GM19395 (cell line): ENCODE measurements around the gene TYMP.
A peak's percentile ranks its signal among the peaks of the same experiment; 100 is the strongest.
"Not testable (repeated sequence)": the region's sequence is repeated elsewhere in the genome, so short reads cannot be mapped to it uniquely, and the experiment has no call there.

Experiments
- ATAC-seq: cut with Tn5 transposase; IDR thresholded peaks from one replicate; pipeline ENCODE4 v1.9.1; 2021; ENCODE audit warnings: mild to moderate bottlenecking, moderate library complexity; ENCODE audit not compliant: unreplicated experiment

Gene TYMP

DNA sequence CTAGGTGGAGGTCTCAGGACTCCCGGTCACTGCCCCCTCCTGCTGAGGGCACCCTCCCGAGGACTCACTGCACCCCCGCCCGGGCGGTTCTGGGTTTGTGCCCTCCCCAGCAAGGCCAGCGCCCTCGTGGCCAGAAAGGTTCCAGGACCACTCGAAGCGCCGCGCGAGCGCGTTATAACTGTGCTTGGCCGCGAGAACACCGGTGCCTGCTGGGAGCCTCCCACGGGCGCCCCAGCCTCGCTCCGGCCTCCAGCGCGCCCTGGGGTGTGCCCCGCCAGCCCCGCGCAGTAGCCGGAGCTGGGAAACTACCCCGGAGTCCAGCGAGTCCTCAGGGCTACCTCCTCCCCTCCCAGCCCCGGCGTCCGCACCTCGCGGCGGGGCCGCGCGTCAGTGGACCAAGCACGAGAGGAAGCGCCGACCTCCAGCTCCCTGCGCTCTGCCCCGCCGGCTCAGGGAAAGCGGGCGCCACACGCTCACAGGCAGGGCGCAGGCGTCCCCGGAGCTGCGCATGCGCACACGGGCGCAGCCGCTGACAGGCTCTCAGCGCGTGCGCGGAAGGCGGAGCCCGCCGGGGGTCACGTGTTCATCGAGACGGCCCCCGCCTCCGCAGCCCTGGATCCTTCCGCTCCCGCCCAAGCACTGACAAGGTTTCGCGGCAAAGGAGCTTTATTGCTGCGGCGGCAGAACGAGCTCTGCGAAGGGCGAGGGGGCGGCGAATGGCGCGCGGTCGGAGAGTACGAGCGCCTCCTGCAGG lies 4.5 kb downstream of the TYMP start, which contains the start of gene SCO2:
TSS of gene SCO2 (minus strand) at position 495 of the 754 bp plus-strand sequence. CDS start 1,187 bp downstream, outside the sequence.
- peak; percentile 42 for ATAC-seq

DNA sequence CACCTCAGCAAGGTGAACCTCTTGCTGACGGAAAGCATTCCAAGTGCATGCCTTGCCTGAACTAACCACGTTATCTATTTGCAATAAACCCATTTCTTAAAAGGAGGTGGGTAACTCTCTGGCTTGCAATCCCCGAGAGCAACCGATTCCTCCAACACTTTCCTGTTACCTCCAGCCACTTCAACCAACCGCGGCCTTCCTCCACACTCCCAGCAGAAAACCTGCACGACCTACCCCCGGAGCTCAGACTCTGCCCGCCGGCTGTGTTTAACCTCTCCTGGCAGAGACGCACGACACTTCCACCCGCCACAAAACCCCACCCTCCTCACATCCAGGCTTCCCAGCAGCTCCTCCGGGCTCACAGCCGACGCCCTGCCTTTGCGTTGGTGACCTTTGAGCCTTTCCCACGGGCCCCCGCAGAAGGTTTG lies 5.1 kb downstream of the TYMP start:
- no peak for ATAC-seq

- no peak for ATAC-seq
Observed at GRCh38 chr22:50523806-50524675, 5.8 kb downstream of the TYMP start.

DNA sequence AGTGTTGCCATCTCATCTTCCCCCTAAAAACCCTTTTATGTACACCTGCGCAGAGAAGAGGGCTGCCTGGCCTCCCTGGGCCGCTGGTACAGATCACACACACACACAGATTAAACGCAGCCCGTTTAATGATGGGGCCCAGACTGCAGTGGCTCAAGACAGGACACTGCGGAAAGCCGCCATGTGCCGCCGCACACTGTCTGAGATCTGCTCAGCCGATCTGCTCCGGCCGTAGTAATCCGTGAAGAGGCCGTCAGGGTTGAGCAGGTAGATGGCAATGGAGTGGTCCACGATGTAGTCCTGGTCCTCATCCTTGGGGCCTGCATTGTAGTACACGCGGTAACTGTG lies 6.4 kb downstream of the TYMP start:
- ATAC-seq: no peak

GRCh38 chr22:50522806-50523438 lies 6.9 kb downstream of the TYMP start:
- ATAC-seq: no peak

DNA sequence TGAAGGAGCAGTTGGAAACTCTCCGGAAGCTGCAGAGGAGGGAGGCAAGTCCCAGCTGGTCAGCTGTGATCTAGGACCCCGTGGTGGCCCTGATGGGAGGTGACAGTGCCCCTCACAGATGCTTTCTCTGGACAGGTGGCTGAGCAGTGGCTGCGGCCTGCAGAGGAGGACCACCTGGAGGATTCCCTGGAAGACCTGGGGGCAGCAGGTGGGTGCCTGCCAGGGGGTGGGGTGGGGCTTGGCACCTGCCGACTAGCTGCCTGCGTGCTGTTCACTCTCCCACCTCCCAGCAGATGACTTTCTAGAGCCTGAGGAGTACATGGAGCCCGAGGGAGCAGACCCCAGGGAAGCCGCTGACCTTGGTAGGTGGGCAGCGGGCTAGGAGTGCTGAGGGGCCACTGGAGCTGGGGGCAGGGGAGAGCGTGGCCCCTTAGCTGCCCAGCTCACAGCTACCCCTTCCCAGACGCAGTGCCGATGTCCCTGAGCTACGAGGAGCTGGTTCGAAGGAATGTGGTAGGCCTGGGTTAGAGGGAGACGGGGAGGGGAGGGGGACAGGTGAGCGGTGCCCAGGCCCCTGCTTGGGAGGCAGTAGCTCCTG lies 7.5 kb downstream of the TYMP start:
- ATAC-seq: no peak

DNA sequence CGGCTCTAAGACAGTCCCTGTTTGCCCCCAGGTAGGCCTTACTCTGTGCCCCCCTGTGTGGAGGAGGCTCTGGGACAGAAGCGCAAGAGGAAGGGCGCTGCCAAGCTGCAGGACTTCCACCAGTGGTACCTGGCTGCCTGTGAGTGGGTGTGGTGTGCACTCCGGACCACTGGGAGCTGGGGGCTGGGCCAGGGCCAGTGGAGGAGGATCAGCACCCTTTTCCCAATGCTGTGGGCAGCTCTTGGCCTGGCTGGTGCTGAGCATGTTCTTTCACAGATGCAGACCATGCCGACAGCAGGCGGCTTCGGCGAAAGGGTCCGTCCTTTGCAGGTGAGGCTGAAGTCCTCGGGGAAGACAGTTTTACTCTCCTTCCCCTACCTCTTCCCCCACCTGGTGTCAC lies 8.1 kb downstream of the TYMP start:
- ATAC-seq: no peak

DNA sequence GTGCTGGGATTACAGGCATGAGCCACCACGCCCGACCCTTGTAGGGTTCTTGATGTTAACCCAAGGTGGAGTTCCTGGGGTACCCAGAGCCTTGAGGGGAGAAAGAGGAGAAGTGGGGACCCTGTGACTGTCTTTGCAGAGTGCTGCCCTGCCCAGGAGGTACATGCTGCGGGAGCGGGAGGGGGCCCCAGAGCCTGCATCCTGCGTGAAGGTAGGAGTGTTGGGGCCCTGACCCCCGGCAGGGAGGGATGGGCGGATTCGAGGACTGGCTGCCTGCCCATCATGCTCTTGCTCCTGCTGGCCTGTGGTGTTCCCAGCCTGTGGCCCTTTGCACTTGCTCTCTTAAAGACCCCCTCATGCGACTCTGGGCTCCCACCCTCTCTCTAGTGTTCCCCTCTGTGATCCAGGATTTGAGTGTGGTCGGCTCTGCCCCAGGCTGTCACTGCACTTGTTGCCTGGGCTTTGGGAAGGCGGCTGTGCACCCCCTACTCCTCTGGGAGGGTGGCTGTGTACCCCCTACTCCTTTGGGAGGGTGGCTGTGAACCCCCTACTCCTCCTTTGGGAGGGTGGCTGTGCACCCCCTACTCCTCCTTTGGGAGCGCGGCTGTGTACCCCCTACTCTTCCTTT lies 8.9 kb downstream of the TYMP start:
- no peak for ATAC-seq

DNA sequence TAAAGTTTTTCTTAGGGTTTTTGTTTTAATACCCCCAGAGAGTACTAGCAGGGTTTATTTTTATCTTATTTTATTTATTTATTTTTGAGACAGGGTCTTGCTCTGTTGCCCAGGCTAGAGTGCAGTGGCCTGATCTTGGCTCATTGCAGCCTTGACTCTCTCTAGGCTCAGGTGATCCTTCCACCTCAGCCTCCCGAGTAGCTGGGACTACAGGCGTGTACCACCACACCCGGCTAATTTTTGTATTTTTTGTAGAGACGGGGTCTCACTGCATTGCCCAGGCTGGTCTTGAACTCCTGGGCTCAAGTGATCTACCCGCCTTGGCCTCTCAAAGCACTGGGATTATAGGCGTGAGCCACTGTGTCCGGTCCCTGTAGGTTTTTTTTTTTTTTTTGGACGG lies 9.6 kb downstream of the TYMP start:
- not testable (repeated sequence) for ATAC-seq

- ATAC-seq: no peak
Observed at GRCh38 chr22:50519151-50519550, 10.7 kb downstream of the TYMP start.

DNA sequence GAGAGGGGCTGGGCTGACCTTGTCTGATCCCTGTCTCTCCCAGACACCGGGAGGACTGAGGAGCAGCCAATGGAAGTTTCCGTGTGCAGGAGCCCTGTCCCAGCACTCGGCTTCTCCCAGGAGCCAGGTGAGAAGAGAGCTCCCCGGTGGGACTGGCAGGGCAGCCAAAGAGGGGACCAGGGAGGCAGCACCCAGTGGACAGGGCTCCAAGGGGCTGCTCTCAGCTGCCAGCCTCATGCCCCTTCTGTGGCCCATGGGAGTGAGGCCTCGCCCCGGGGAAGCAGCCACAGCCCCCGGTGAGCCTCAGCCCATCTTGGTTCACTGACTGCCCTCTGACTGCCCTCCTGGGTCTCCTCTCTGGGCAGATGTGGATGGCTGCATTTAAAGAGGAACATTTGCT lies 11.2 kb downstream of the TYMP start:
- ATAC-seq: no peak

GRCh38 chr22:50517495-50518260 lies 12.1 kb downstream of the TYMP start:
- ATAC-seq: no peak

DNA sequence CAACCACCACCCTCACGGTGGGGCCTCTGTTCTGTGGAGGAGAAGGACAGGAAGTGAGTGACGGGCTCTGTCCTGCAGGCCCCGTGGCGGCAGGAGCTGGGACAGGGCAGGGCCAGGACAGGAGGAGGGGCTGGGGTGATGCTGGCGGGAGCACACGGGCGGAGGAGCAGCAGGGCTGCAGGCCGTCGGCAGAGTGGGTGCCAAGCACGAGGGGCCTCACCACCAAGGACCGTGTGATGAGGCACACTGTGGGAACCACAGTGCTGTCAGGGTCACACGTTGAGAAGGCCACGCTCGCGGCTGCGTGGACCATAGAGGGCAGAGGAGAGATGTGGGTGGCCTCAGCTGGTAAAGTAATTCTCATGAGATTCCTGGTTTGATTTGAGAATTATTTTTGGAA lies 12.9 kb downstream of the TYMP start:
- no peak for ATAC-seq

- no peak for ATAC-seq
Observed at GRCh38 chr22:50516068-50516467, 13.7 kb downstream of the TYMP start.

GRCh38 chr22:50513175-50513574 lies 16.6 kb downstream of the TYMP start:
- ATAC-seq: no peak

DNA sequence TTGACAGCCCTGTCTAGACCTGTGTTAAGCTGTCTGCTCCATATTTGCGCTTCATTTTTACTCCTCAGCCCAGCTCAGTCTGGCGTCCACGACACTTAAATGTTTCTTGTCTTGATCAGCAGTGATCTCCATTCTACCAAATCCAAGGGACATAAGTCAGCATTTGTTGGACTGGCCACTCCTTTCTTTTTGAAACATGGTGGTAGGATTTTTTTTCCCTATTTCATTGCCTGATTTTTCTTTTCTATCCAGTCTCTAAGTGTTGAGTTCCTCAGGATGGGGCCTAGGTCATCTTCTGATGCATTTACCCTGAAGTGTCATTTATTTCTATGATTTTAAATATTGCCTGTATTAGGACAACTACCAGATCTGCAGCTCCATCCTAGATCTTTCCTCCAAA lies 20.9 kb downstream of the TYMP start:
- no peak for ATAC-seq

- peak; percentile 62 for ATAC-seq
Observed at GRCh38 chr22:50507991-50508884, 21.6 kb downstream of the TYMP start, which contains the start of gene NCAPH2. Gene NCAPH2 (plus strand): TSS chr22:50508224. CDS start chr22:50508338, 114 bp downstream.

DNA sequence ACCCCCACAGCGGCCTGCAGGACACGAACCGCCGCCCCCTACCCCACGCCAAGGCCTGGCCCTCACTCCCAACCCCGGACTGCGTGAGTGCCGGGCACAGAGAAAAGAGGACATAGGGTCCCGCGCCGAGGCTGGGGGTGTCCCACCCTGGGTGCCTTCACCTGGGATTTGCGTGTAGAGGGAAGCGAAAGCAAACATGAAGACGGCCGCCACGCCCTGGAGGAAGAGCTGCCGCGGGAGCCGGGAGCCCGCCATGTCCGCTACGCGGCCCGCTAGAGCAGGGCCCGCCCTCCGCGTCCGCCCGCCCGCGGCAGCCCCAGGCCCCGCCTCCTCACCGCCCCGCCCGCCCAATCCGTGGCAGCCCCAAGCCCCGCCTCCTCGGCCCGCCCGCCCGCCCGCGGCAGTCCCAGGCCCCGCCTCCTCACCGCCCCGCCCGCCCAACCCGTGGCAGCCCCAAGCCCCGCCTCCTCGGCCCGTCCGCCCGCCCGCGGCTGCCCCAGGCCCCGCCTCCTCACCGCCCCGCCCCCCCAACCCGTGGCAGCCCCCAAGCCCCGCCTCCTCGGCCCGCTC lies 22.3 kb downstream of the TYMP start, which contains the start of gene LMF2:
TSS of gene LMF2 (minus strand) at position 282 of the 570 bp plus-strand sequence. CDS start at position 255, 27 bp downstream.
- ATAC-seq: peak; percentile 49
